ENCODE data around the gene PGLYRP2.
"Not testable (repeated sequence)": the region's sequence is repeated elsewhere in the genome, so short reads cannot be mapped to it uniquely, and the experiment has no call there.

PGLYRP2 gene, protein sequence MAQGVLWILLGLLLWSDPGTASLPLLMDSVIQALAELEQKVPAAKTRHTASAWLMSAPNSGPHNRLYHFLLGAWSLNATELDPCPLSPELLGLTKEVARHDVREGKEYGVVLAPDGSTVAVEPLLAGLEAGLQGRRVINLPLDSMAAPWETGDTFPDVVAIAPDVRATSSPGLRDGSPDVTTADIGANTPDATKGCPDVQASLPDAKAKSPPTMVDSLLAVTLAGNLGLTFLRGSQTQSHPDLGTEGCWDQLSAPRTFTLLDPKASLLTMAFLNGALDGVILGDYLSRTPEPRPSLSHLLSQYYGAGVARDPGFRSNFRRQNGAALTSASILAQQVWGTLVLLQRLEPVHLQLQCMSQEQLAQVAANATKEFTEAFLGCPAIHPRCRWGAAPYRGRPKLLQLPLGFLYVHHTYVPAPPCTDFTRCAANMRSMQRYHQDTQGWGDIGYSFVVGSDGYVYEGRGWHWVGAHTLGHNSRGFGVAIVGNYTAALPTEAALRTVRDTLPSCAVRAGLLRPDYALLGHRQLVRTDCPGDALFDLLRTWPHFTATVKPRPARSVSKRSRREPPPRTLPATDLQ

DNA sequence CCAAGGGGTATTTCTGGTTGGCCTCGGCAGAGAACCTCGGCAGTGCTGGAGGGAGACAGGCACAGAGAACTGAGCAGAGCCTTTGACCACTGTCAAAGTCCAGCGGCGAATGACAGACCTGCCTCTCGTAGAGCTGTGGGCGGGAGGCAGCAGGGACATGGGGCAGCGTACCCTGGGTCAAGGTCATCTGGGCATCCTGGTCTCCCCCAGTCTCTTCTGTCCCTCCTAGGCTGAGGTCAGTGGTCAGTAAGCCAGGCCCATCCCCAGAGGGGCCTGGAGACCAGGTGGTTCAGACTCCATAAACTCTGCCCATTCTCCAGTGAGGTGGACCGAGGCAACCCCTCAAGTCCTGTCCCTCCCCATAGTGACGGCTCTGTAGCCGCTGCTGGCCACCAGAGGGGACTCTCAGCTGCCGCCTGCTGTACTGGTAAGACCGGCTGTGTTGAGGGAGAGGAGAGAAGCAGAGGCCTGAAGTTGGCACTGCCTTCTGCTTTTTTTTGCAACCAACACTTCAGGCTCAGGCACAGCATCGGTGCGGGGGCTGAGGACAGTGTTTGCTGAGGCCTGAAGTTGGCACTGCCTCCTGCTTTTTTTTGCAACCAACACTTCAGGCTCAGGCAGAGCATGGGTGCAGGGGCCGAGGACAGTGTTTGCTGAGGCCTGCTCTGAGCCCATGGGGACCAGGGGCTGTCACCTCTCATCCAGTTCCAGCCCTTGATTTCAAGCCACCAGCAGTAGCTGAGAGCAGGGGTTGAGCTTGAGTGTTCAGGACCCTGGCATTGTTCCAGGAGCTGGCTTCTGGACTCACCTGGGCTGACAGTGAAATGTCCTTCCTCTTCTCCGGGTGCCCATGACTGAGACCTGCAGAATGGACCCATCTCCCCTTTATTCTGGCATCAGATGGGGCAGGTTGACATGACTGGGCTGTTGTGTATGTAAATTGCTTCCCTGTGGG lies at the start of gene PGLYRP2:
TSS of gene PGLYRP2 (minus strand) at position 111 of the 955 bp plus-strand sequence. CDS start 130 bp downstream, outside the sequence.
- DNase-seq (ENCODE audit: low read depth in 3 of 3): no peak

GRCh38 chr19:15527705-15528104 lies 48.4 kb upstream of the PGLYRP2 start:
- DNase-seq (ENCODE audit: low read depth in 3 of 3): no peak

GRCh38 chr19:15526408-15526807 lies 47.1 kb upstream of the PGLYRP2 start:
- no peak for DNase-seq (ENCODE audit: low read depth in 3 of 3)

- no peak for DNase-seq (ENCODE audit: low read depth in 3 of 3)
These were observed 46.0 kb upstream of the PGLYRP2 start for GRCh38 chr19:15525291-15525690.

GRCh38 chr19:15524781-15525180 lies 45.5 kb upstream of the PGLYRP2 start:
- no peak for DNase-seq (ENCODE audit: low read depth in 3 of 3)

GRCh38 chr19:15519433-15519976 lies 40.2 kb upstream of the PGLYRP2 start:
- no peak for DNase-seq (ENCODE audit: low read depth in 3 of 3)

DNA sequence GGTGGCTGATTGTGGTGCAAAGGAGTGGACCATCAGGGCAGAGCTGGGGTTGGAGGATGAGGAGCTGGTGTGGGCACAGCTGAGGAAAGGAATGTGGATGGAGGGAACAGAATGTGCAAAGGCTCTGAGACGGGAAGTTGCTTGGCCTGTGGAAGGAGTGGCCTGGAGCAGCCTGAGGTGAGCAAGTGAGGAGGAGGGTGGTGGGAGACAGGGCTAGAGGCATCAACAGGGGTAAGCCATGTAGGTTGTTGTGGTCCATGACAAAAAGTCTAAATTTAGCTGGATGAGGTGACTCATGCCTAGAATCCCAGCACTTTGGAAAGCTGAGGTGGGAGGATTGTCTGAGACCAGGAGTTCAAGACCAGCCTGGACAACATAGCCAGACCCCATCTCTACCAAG lies 38.5 kb upstream of the PGLYRP2 start:
- no peak for DNase-seq (ENCODE audit: low read depth in 3 of 3)

GRCh38 chr19:15516363-15516762 lies 37.1 kb upstream of the PGLYRP2 start:
- no peak for DNase-seq (ENCODE audit: low read depth in 3 of 3)

DNA sequence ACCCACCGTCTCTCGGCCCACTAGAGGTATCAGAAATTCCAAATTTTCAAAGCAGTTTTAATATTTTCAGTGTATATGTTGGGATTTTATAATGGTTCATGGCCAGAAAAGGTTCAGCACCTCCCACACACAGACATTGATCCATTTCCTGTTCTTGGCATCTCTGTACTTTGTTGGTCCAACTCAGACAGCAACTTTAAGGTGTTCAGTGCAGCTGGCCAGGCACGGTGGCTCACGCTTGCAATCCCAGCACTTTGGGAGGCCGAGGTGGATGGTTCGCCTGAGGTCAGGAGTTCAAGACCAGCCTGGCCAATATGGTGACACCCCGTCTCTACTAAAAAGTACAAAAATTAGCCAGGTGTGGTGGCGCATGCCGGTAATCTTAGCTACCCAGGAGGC lies 35.9 kb upstream of the PGLYRP2 start:
- DNase-seq (ENCODE audit: low read depth in 3 of 3): not testable (repeated sequence)

- DNase-seq (ENCODE audit: low read depth in 3 of 3): no peak
These were observed 32.5 kb upstream of the PGLYRP2 start for GRCh38 chr19:15511671-15512424.

GRCh38 chr19:15508035-15508710 lies 28.9 kb upstream of the PGLYRP2 start, which contains the start of gene CYP4F22:
Gene CYP4F22, plus strand, starts transcription at chr19:15508525. Its CDS starts 16,812 bp downstream, at chr19:15525337.
- no peak for DNase-seq (ENCODE audit: low read depth in 3 of 3)

- DNase-seq (ENCODE audit: low read depth in 3 of 3): no peak
These were observed 28.1 kb upstream of the PGLYRP2 start for GRCh38 chr19:15507068-15508034.

DNA sequence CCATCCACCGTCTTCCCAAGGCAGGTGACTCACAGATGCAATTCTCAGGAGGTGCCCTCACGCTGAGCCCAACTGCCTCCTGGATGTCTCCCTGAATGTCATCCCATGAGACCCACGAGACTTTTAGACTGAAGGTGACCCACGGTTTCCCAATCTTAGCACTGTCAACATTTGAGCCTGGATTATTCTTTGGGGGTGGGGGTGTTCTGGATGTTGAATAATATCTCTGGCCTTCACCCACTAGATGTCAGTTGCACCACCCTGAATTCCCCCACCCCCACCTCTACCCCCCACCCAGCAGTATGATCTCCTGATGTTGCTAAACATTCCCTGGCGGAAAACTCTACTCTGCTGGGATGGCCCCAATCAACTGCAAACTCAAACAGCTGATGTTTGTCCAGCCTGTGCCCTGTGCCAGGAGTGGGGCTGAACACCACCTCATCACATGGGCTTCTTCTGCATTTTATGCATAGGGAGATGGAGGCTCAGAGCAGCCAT lies 26.8 kb upstream of the PGLYRP2 start:
- DNase-seq (ENCODE audit: low read depth in 3 of 3): no peak

GRCh38 chr19:15502264-15502663 lies 23.0 kb upstream of the PGLYRP2 start:
- DNase-seq (ENCODE audit: low read depth in 3 of 3): no peak

- DNase-seq (ENCODE audit: low read depth in 3 of 3): no peak
These were observed 22.3 kb upstream of the PGLYRP2 start for GRCh38 chr19:15501596-15501995.

GRCh38 chr19:15498910-15499309 lies 19.6 kb upstream of the PGLYRP2 start:
- DNase-seq (ENCODE audit: low read depth in 3 of 3): no peak

DNA sequence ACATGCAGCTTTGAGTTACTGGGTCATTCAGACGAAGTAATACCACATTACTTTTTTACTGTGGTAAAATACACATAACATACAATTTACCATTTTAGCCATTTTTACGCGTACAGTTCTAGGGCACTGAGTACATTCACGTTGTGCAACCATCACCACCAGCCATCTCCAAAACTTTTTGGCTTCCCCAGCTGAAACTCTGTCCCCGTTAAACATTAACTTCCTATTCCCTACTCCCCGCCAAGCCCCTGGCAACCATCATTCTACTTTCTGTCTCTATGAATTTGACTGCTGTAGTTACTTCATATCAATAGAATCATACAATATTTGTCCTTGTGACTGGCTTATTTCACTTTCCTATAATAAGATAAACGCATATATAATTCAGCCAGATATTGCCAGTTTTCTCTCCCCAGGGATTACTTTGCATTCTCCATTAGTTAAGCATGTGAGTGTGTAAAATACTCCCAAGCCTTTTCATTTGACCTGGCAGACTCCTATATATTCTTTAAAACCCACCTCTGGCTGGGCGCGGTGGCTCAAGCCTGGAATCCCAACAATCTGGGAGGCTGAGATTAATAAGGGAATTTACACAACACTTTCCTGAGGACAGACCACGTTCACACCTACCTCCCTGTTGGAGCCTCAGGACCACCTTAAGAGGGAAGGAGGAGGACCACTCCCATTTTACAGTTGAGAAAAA lies 19.0 kb upstream of the PGLYRP2 start:
- DNase-seq (ENCODE audit: low read depth in 3 of 3): no peak

DNA sequence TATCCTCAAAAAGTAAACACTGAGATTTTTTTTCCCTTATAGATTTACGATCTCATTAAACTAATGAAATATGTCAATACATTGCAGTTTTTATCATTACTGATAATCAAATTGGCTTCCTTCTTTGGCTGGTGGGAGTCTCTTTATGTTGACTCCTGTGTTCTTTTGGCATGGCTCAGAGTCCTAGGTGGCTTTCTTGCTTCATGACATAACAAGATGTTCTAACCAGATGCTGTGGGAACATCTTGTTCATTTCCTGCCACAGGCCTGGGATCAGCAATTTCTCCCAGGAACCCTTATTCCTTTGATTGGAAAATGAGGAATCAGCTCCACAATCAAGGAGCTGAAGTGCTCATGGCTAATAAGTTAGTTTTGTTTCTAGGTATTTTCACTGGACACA lies 15.8 kb upstream of the PGLYRP2 start:
- DNase-seq (ENCODE audit: low read depth in 3 of 3): no peak
